Non-pigmented ciliary epithelial cell (primary cell): Measurements from ENCODE around the gene S100Z.
"Not testable (repeated sequence)": the region's sequence is repeated elsewhere in the genome, so short reads cannot be mapped to it uniquely, and the experiment has no call there.

Source experiments
- DNase-seq: peaks from one replicate; pipeline ENCODE4 v3.0.0-alpha.2; 2010; ENCODE audit warnings: low read depth

The S100Z gene

DNA sequence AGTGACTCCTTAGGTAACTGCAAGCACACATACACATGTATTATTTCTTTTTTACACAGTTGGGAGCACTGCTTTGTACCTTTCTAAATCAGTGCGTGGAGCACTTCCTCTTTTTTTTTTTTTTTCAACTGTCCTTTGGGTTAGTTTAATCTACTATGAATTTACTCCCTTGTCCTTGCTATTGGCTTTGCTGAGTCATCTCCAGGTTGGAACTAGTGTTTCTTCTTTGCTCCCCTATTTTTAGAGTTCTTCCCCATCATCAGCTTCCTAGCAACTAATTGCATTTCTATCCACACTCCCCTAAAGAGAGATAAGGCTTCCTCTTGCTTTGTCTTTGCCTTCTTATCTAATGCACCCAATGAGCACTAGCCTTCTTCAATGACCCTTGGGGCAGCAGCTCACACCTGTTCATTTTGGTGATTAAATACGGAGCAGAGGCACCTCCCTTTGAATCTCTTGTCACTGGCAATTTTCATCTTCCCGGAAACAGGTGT lies 24.3 kb downstream of the S100Z start:
- no peak for DNase-seq

DNA sequence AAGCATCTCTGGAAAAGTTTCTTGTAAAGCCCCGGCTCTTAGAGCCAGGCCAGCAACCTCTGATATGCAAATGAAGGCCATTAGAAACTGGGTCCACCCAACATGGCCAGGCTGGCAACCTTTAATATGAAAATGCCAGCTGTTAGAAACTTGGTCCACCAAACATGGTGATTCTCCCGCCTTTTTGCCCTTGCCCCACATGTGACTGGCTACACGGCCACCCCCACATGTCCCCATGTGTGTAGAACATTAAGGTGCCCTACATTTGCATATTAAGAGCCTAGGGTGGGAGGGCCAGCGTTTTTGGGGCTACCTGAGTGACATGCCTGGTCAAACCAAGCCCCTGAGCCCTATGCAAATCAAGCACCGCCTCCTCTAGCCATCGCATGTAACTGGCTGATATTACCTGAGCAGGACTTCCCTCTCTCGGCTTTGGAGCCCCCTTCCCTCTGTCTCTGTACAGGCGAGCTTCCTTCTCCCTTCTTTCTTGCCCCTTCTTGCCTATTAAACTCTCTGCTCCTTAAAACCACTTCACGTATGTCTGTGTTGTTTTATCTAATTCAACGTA lies 39.0 kb downstream of the S100Z start:
- no peak for DNase-seq

DNA sequence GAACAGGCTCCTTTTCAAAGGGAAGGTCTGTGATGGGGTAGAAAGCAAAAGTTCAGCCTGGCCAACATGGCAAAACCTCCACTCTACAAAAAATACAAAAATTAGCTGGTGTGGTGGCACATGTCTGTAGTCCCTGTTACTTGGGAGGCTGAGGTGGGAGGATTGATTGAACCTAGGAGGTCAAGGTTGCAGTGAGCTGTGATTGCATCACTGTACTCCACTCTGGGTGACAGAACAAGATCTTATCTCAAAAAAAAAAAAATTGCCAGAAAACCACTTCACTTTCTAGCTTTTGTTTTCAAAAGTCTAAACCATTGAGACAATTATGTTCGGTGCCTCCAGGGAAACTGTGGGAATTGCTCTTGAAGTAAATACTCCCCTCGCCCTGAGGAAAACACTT lies 43.5 kb downstream of the S100Z start:
- DNase-seq, result no peak

DNA sequence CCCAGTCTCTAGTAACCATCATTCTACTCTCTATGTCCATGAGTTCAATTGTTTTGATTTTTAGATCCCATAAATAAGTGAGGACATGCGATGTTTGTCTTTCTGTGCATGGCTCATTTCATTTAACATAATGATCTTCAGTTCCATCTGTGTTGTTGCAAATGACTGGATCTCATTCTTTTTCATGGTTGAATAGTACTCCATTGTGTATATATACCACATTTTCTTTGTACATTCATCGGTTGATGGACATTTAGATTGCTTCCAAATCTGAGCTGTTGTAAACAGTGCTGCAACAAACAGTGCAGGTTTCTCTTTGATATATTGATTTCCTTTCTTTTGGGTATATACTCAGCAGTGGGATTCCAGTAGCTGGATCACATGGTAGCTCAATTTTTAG lies 46.4 kb downstream of the S100Z start:
- no peak for DNase-seq

DNA sequence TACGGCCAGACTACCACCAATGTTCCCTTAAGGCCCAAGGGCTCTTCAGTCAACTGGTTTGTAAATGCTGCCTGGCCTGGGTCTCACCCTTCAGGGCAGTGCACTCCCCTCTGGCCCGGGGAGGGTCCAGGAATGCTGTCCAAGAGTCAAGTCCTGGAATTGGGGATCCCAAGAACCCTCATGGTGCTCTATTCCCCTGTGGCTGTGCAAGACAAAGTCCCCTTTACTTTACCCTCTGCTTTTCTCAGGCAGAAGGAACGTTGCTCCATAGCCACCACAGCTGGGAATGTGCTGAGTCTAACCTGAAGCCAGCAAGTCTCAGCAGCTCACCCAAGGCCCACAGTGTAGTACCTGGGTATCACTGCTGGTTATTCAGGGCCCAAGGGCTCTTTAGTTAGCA lies 51.7 kb downstream of the S100Z start:
- no peak for DNase-seq

DNA sequence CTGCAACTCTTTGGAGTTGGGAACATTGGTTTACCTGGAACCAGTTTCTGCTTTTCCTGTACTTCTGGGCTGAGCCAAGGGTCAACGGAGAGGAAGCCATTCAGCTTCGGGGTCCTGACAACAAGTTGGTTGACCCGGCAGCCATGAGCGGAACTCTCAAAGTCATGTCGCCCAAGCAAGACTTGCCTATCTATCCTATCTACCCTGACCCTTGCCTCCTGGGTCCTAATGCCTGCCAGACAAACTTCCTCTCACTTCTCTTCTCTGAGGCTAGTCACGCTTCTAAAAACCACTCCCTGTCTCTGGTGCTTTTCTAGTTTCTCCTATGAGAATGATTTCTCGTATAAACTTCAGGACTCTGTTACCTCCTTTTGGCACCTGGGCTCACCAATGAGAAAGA lies 58.4 kb downstream of the S100Z start:
- no peak for DNase-seq

DNA sequence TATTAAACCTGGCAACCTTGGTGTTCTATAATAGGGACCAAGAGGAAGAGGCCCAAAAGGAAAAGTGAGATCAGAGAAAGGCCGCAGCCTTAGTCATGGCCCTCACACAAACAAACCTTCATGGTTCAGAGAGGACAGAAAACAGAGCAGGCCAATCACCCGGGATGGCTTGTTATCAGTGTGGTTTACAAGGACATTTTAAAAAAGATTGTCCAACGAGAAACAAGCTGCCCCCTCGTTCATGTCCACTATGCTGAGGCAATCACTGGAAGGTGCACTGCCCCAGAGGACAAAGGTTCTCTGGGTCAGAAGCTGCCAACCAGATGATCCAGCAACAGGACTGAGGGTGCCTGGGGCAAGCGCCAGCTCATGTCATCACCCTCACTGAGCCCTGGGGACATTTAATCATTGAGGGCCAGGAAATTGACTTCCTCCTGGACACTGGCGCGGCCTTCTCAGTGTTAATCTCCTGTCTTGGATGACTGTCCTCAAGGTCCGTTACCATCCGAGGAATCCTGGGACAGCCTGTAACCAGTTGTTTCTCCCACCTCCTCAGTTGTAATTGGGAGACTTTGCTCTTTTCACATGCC lies 60.6 kb downstream of the S100Z start:
- DNase-seq, result not testable (repeated sequence)

DNA sequence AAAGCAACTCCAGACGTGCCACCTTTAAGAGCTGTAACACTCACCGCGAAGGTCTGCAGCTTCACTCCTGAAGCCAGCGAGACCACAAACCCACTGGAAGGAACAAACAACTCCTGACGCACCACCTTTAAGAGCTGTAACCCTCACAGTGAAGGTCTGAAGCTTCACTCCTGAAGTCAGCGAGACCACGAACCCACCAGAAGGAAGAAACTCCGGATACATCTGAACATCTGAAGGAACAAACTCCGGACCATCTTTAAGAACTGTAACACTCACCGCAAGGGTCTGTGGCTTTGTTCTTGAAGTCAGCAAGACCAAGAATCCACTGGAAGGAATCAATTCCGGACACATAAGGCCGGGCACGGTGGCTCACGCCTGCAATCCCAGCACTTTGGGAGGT lies 64.9 kb downstream of the S100Z start:
- not testable (repeated sequence) for DNase-seq

DNA sequence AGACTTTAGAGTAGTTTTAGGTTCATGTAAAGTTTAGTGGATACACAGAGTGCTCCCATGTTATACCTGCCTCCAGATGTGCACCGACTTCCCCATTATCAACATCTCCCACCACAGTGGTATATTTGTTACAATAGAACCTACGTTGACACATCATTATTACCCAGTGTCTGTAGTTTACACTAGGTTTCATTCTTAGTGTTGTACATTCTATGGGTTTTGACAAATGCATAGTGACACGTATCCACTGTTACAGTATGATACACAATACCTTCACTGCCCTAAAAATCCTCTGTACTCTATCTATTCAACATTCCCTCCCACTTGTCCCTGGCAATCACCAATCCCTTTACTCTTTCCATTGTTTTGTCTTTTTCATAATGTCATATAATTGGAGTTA lies 68.7 kb downstream of the S100Z start:
- DNase-seq, result no peak

DNA sequence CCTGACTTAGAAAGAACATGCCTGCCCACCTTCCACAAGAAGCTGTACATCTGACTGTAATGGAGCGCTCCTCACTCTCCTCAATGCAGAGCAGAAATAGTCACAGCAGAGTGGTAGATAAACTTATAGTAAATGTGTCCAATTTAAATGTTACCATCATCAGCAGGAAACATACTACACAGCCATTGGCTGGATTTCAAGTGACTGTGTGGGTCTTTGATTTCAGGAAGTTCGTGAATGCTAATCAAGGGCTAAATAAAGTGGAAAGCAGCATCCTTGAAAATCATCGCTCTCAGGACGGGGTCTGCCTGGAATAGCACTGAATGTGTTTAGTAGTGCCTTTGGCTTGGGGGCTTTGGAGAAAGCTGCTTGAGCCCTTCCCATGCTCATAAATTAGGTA lies 70.7 kb downstream of the S100Z start:
- no peak for DNase-seq

DNA sequence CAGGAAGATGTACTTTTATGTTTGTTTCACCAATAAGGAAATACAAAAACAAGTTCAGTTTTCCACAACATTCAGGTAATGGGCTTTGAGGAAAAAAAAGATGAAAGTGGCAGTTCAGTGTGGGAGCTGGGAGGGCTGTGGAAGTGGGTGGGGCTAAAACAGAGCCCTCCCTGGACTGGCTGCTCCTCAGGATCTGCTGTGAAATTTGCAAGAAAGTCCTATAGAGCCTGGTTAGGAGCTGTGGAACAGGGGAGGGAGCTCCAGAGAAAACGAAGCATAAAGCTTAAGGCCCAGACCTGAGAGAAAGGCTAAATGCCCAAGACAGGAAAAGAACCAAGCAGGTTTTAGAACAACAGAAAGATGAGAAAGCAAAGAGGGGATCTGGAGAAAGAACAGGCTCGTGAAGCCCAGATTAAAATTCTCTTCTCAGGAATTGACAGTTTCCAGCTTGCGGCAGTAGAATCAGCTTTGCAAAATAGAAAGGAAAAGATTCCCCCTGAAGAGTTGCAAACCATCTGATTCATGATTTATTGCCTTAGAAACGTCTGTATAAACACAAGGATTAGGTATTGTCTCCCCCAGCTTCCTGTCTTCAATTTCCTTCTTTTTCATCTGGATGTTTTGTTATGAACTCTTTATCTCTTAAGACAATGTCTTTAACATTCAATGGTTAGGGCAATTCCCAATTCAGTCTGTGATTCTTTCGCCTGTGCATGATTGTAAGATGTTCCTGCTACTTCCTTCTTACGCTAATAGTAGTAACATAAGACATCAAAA lies 76.7 kb downstream of the S100Z start:
- DNase-seq, result no peak

DNA sequence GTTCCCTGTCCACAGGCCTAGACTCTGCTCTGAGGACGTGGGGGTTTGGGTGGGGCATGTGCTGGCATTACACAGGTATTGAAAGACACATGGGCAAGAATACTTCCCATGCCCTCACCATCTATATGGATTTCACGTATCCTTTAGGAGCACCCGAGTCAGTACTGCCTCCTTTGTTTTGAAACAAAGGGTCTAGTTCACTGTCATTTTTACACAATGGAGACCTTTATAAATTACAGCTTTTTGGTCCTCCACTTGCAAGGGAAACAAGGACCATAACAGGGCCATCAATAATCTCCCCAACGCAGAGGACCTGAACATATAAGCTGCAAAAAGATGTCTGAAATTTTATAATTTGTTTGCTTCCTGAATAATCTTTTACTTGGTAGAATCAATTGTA lies 78.1 kb downstream of the S100Z start:
- no peak for DNase-seq

DNA sequence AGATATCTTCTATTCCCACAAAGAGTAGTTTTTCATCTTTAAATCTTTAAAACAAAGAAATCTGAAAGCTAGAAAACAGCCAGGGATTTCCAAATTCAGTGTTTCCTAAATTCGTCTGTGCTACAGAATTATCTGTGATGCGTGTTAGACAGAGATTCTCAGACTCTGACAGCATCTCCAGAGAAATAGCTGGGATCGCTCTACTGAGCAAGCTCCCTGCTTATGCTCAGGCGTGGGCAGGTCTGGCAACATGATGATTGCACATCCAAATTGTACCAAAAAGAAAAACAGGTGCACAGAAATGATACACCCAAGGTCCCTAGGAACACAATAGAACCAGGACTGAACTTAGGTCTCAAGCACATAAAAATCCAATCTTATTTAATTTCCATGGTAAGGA lies 80.3 kb downstream of the S100Z start:
- DNase-seq, result no peak

DNA sequence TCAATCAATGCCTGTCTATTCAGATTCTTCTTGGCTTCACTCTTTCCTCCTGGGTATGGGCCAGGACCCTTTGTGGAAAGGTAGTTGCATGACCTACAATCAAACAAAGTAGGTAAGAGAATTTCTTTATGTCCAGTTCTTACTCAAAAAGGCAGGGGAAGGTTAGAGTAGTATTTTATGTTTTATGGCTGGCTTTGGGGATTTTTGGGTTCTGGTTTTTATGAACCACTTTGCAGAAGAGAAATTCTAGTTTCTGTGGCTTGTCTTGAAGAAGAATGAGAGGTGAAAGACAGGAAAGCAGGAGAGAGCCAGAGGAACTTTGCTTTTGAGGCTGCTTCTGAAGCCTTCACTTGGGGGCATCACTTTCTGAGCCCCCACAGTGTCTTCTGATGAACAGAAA lies 88.4 kb downstream of the S100Z start:
- no peak for DNase-seq

DNA sequence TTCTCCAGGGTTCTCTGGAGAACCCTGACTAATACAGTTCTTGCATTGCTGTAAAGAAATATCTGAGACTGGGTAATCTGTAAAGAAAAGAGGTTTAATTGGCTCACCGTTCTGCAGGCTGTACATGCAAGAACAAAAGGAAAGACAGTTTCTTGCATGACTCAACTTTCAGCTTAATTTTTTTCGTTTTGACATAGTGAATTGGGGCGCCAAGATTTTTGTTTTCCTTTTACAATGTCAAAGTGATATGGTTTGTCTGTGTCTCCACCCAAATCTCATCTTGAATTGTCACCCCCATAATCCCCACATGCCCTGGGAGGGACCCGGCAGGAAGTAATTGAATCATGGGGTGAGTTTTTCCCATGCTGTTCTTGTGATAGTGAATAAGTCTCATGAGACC lies 91.2 kb downstream of the S100Z start:
- no peak for DNase-seq

DNA sequence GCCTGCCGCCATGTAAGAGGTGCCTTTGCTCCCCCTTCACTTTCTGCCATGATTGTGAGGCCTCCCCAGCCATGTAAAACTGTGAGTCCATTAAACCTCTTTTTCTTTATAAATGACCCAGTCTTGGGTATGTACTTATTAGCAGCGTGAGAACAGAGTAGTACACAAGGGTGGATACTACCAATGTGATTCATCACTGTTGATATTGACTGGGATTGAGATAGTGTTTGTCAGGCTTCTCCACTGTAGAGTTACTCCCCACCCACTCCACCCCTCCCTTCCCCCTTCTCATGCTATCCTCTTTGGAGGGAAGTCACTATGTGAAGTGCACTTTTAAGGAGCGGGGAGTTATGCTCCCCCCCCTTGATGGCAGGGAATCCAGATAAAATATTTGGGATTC lies 91.6 kb downstream of the S100Z start:
- DNase-seq, result no peak

DNA sequence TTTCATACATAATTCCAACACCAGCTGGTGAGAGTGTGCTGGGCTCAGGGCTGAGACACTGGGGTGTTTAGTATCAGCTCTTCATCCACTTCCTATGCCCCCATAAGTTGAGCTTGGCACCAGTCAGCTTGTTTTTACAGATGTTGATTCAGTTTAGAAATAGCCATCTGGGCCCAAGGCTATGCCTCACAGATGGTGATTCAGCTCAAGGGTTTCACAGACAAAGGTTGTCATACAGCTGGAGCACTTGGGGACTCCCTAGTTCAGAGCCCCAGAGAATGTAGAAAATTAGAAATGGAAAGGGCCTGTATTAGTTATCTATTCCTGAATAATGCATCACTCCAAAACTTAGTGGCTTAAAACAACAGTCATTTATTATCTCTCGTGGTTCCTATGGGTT lies 92.8 kb downstream of the S100Z start:
- DNase-seq, result no peak

DNA sequence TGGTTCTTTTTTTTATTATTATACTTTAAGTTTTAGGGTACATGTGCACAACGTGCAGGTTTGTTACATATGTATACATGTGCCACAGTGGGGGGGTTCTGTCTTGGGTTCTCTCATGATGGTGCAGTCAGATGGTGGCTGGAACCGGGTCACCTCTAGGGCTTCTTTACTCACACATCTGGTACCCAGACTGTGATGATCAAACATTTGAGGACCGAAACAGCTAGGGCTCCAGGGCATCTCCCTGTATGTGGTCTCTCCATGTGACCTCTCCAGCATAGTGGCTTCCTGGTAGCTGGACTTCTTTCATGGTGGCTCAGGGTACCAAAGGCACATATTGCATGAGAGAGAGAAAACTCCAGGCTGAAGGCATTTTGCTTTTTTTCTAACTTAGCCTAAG lies 93.2 kb downstream of the S100Z start:
- no peak for DNase-seq

DNA sequence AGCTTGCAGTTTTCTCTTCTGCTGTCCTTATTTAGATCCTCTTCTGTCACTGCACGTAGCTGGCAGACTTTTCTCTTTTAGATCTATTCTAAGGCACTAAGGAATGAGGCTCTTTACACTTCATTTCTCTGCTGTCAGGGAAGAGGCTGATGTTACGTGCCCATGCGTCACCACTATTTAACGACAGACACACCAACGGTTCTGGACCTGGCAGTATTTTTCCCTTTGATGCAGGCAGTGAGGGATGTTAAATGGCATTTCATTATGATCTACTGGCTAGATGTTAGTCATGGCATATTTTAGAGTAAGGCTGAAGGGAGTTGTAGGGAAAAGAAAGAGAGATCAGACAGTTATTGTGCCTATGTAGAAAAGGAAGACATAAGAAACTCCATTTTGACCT lies 94.8 kb downstream of the S100Z start:
- no peak for DNase-seq

DNA sequence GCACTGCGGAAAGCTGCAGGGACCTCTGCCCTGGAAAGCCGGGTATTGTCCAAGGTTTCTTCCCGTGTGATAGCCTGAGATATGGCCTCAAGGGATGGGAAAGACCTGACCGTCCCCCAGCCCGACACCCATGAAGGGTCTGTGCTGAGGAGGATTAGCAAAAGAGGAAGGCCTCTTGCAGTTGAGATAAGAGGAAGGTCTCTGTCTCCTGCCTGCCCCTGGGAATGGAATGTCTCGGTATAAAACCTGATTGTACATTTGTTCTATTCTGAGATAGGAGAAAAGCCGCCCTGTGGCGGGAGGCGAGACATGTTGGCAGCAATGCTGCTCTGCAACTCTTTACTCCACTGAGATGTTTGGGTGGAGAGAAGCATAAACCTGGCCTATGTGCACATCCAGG lies 95.4 kb downstream of the S100Z start:
- DNase-seq, result not testable (repeated sequence)

DNA sequence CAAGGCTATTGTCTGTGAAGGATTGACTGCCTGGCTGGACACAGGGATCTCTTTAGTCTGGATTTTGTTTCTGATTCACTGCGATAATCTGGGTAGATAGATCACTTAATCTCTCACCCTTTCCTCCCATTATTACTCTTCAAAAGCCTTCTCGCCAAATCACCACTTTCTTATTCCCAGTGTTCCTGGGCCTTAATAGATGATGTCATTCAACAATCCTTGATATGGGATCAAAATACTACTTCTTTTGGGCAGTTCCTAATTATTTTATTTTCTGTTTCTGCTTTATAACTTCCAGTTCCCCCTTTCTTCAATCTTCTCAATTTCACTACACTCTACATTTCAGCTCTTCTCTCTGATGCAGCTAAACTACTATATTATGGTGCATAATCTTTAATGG lies 96.3 kb downstream of the S100Z start:
- no peak for DNase-seq

DNA sequence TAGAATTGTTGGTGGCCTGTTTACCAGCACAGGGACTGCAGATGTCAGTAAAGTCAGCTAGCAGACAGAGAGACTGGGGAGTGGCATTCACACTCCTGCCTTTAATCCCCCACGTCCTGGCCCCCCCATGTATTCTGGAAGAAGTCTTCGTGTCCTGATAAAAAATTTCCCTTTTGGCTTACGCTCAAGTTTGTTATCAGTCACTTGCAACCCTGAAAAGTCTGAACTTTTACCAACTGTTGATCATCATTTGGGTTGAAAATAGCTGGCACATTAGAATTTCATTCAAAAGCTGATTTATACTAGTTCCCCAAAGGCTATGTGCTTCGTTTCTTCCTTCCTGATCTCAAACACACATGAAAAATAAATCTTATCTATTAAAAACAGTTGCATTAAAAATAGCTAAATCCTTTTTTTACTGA lies 97.3 kb downstream of the S100Z start:
- no peak for DNase-seq

DNA sequence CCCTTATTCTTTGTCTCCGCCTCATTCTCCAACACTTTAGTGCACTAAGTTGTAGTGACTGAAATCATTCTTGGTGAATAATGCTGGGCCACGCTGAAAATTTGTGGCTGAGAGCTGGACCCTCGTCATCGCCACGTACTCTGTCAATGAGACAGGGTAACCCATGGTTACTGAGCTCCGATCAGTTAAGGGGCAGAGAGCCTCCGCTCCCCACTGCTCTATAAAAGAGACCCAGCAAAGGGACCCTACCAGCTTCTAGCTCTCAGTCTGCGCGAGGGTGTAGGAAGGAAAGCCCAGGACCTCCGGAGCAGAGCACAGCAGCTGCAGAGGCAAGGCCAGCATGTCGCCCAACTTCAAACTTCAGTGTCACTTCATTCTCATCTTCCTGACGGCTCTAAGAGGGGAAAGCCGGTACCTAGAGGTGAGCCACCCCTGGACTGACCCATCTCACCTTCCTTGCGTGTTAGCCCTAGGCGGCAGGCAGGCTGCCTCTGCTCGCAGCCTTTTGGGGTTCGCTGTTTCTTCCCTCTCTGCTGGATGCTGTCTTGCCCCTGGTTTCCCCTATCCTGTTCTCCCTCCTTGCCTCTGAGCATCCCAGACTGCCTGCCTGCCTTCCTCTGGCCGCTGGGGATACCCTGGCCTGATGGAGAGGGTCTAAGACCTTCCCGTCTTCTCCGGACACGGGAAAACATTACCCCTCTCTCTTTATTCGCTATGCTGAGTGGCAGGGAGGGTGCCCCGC lies 103.2 kb downstream of the S100Z start, which contains the start of gene CRHBP:
CRHBP (plus strand) TSS at position 251 of the 742 bp plus-strand sequence; CDS start at position 341, 90 bp downstream.
- no peak for DNase-seq
